Measurements from ENCODE around the gene CHRNB2.

GRCh38 chr1:154614247-154614646 lies 46.7 kb downstream of the CHRNB2 start:
- TF ChIP-seq EZH2 (IDR thresholded peaks at IDR 0.05; ENCODE audit: borderline replicate concordance, low read depth, low read length, severe bottlenecking) (no peak), CTCF (IDR thresholded peaks at IDR 0.05; ENCODE audit: extremely low read depth in 1 of 2, insufficient read depth in 1 of 2, low read depth in 1 of 2, low read length in 2 of 2) (no peak), POLR2AphosphoS5 (IDR thresholded peaks at IDR 0.05; ENCODE audit: insufficient read depth, low read depth, low read length) (no peak), POLR2A (IDR thresholded peaks at IDR 0.05; ENCODE audit: low read depth, low read length) (no peak), JUN (IDR thresholded peaks at IDR 0.05; ENCODE audit: borderline replicate concordance, insufficient read depth, insufficient read length, low read depth) (no peak), MAX (IDR thresholded peaks at IDR 0.05; ENCODE audit: insufficient read depth, insufficient read length) (no peak)
